Ascending aorta (tissue), 2 donors: ENCODE data around the gene CALM3. TPM values are rescaled to one million over a fixed set of nuclear protein-coding genes. Genes with fewer than 3 reads are reported as not detected.
"Not testable (repeated sequence)": the region's sequence is repeated elsewhere in the genome, so short reads cannot be mapped to it uniquely, and the experiment has no call there.

Experiments used
- DNase-seq, 2 donors: peaks; one replicate each; pipeline ENCODE4 v3.0.0-alpha.2; 2019; ENCODE audit warnings: low spot score in 2 of 2
- H3K27ac ChIP-seq, 2 donors: fragments of 200-600 bp; sonication (generic); one replicate each; pipeline ENCODE4 v1.5.1; 2016 to 2017; ENCODE audit warnings: mild to moderate bottlenecking in 1 of 2
- H3K27me3 ChIP-seq: fragments of 200-600 bp; sonication (generic); one replicate; pipeline ENCODE4 v1.5.1; 2017
- H3K36me3 ChIP-seq, 2 donors: fragments of 200-600 bp; sonication (generic); one replicate each; pipeline ENCODE4 v1.5.1; 2016
- H3K4me1 ChIP-seq, 2 donors: fragments of 200-600 bp; sonication (generic); one replicate each; pipeline ENCODE4 v1.5.1; 2016 to 2017; ENCODE audit warnings: mild to moderate bottlenecking in 1 of 2
- H3K4me3 ChIP-seq, 2 donors: fragments of 200-600 bp; sonication (generic); one replicate each; pipeline ENCODE4 v1.5.1; 2016 to 2017; ENCODE audit warnings: mild to moderate bottlenecking in 1 of 2
- H3K9me3 ChIP-seq, 2 donors: fragments of 200-600 bp; sonication (generic); one replicate each; pipeline ENCODE4 v1.5.1; 2016
- intact Hi-C: fragments of 100-400 bp; cut with DNase I; formaldehyde crosslinking; loops from one replicate; pipeline ENCODE4 v1.15.1; 2023
- total RNA-seq: library from RNA; depleted of rRNA; stranded (reverse); fragments of >200 nt; gene quantifications from one replicate; pipeline ENCODE4 v1.1.0, GENCODE V29; 2016
- TF ChIP-seq, protein P1 (sequence below), 3 experiments: fragments of 200-600 bp in 2 of 3; fragments of 450-650 bp in 1 of 3; sonication (generic) in 2 of 3; IDR thresholded peaks; one replicate each; pipeline ENCODE4 v1.5.1; 2016 to 2019; ENCODE audit warnings: antibody characterized with exemption in 3 of 3, mild to moderate bottlenecking in 1 of 3, moderate library complexity in 1 of 3

CALM3 gene
- total RNA-seq, 1 donor from 2014 or later, result 159 TPM

DNA sequence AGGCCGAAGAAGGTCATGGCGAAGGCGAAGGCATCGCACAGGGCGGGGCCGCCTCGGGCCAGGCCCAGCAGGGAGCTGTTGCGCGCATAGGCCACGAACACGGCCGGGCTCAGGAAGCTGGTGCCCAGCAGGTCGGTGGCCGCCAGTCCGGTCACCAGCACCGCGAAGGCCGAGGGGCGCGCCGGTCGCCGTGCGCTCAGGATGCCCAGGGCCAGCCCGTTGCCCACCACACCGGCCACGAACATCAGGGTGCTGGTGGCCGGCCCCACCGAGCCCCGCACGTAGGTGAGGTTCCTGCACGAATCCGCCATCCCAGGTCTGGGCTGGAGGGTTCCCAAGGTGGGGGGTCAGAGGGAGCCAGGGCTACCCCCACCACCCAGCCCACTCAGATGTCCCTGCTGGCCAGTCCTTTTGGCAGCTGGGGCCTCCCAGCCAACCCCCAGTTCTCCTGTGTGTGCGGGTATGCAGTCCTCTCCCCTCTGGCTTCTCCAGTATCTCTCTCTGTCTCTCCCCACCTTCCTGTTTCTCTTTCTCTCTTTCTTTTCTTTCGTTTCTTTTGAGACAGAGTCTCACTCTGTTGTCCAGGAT lies 22.9 kb downstream of the CALM3 start:
- Histone ChIP-seq H3K27ac (peak overlapping the region; percentile 97 to 98), H3K36me3 (peaks cover 0 to 8% of the 10 kb centered on the region in 2 donors), H3K4me1 (peaks cover 29 to 46% of the 10 kb centered on the region in 2 donors), H3K27me3 (no peaks in the 10 kb centered on the region), H3K4me3 (peak overlapping the region; percentile 47 to 77), H3K9me3 (no peaks in the 10 kb centered on the region)
- no peak for DNase-seq
- intact Hi-C loops, result loop anchor here (2.0 to 10.0 kb wide), 2 partner anchors 23 to 621 kb away; partner anchors contain the start of gene CALM3
- TF ChIP-seq, protein P1, sequence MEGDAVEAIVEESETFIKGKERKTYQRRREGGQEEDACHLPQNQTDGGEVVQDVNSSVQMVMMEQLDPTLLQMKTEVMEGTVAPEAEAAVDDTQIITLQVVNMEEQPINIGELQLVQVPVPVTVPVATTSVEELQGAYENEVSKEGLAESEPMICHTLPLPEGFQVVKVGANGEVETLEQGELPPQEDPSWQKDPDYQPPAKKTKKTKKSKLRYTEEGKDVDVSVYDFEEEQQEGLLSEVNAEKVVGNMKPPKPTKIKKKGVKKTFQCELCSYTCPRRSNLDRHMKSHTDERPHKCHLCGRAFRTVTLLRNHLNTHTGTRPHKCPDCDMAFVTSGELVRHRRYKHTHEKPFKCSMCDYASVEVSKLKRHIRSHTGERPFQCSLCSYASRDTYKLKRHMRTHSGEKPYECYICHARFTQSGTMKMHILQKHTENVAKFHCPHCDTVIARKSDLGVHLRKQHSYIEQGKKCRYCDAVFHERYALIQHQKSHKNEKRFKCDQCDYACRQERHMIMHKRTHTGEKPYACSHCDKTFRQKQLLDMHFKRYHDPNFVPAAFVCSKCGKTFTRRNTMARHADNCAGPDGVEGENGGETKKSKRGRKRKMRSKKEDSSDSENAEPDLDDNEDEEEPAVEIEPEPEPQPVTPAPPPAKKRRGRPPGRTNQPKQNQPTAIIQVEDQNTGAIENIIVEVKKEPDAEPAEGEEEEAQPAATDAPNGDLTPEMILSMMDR (IDR thresholded peaks at IDR 0.05), result no peak

DNA sequence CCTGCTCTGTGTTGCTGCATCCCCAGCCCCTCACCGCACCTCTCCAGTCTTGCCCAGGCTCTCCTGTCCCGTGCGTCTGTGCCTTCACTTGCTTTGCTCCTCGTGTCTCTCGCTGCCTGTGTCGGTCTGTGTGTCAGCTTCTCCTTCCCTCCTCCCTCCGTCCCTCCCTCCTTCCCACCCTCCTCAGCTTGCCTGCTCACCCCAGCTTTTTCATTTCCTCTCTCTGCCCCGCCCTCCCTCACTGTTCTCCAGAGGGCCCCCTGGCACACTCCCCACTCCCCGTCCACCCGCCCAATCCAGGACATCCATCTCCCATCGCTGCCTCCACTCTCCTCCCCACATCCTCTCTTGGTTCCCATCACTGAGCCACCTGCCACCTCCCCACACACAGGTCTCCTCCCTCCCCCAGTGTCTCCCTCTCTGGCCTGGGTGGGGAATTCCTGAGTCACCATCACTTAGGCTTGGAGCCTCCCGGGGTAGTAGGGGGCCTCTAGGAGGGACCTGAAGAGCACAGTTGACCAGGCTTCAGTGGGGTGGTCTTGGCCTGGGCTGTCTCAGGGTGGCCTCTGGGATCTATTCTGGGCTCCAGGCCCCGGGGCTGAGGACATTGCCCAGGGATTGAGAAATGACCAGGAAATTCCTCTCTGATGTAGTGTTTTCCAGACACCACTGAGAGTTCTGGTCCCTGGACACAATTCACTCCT lies 24.0 kb downstream of the CALM3 start, which contains the start of gene PTGIR:
Gene PTGIR (minus strand): TSS at position 132 of the 704 bp plus-strand sequence. CDS start 864 bp downstream, outside the sequence.
- peak within 1 kb of the TSS; percentile 97 to 98 for H3K27ac ChIP-seq
- TF ChIP-seq, protein P1 (IDR thresholded peaks at IDR 0.05), result no peak
- no peaks in the 10 kb centered on the region for H3K27me3 ChIP-seq
- H3K4me3 ChIP-seq, result peak within 1 kb of the TSS; percentile 47 to 77
- H3K9me3 ChIP-seq, result no peaks in the 10 kb centered on the region
- peak; percentile 72 to 96 for DNase-seq
- peaks cover 0 to 8% of the 10 kb centered on the region in 2 donors for H3K36me3 ChIP-seq
- peaks cover 23 to 46% of the 10 kb centered on the region in 2 donors for H3K4me1 ChIP-seq
- intact Hi-C loops, result loop anchor here (2.0 to 10.0 kb wide), 2 partner anchors 24 to 620 kb away; partner anchors contain the start of gene CALM3

DNA sequence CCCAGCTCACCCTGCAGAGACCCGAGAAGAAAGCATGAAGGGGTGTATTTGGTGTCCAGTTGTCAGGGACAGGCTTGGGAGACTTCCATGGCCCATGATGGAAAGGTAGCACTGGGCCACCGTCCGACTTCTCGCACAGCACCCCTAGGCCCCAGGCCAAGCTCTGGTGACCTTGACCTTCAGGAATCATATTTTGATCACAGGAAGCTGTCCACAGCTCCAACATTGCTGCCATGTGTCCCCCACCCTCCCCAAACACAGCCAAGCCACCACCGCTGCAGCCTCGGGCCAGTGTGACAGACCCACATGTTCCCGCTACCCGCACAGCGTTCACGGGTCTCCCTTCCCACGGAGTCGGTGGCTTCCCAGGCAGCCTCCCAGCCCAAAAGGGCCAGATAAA lies 24.6 kb downstream of the CALM3 start:
- H3K4me1 ChIP-seq, result peaks cover 22 to 43% of the 10 kb centered on the region in 2 donors
- intact Hi-C loops, result loop anchor here (2.0 to 10.0 kb wide), 2 partner anchors 25 to 619 kb away; partner anchors contain the start of gene CALM3
- H3K4me3 ChIP-seq, result peak overlapping the region; percentile 10 to 24
- peaks cover 0 to 8% of the 10 kb centered on the region in 2 donors for H3K36me3 ChIP-seq
- H3K27ac ChIP-seq, result peak overlapping the region; percentile 97 to 98
- TF ChIP-seq, protein P1 (IDR thresholded peaks at IDR 0.05), result no peak
- no peaks in the 10 kb centered on the region for H3K9me3 ChIP-seq
- no peaks in the 10 kb centered on the region for H3K27me3 ChIP-seq
- DNase-seq, result no peak

DNA sequence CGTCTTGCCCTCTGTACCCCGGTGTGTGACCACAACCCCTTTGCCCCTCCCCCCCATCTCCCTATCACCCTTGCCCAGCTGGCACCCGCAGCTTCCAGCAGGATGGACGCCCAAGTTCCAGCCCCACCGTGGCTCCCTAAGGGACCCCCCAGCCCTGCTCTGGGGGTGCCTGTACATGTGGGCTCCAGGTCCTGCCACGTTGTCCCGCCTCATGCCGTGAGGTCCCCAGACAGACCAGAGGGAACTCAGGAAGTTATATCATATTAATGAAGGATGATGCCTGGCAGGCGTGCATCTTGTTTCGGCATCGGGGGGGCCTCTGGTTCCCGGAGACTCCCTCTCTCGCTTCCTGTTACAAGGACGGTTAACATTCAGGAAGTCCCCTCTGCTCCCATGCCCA lies 25.3 kb downstream of the CALM3 start:
- TF ChIP-seq, protein P1 (IDR thresholded peaks at IDR 0.05), result no peak
- intact Hi-C loops, result loop anchor here (10.0 kb wide), 1 partner anchor 618 kb away; no protein-coding TSS in a partner anchor
- Histone ChIP-seq H3K27me3 (no peaks in the 10 kb centered on the region), H3K27ac (peak overlapping the region; percentile 97 to 98), H3K4me3 (no peak overlapping the region), H3K4me1 (peaks cover 22 to 40% of the 10 kb centered on the region in 2 donors), H3K9me3 (no peaks in the 10 kb centered on the region), H3K36me3 (peaks cover 0 to 8% of the 10 kb centered on the region in 2 donors)
- DNase-seq, result no peak

DNA sequence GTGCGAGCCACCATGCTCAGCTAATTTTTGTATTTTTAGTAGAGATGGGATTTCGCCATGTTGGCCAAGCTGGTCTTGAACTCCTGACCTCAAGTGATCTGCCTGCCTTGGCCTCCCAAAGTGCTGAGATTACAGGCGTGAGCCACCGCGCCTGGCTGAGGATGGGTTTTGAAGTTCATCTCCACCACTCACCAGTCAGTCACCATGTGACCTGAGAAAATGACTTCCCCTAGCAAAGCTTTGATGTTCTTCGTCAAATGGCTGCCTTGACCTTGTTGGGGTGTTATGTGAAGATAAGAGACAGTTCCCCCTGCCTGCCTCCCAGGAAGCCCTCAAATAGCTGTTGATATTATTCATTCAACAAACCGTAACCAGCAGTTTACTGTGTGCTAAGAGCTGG lies 27.8 kb downstream of the CALM3 start:
- DNase-seq, H3K9me3 ChIP-seq, H3K4me3 ChIP-seq, H3K36me3 ChIP-seq, H3K27me3 ChIP-seq: not testable (repeated sequence)
- Histone ChIP-seq H3K27ac (peak overlapping the region; percentile 80 to 81), H3K4me1 (peaks cover 17 to 35% of the 10 kb centered on the region in 2 donors)
- intact Hi-C loops, result loop anchor here (10.0 kb wide), 1 partner anchor 616 kb away; no protein-coding TSS in a partner anchor
